HG03066 (cell line): Measurements from ENCODE around the gene HCK.

Source experiments
- ATAC-seq: cut with Tn5 transposase; IDR thresholded peaks from one replicate; pipeline ENCODE4 v1.9.1; 2021; ENCODE audit warnings: low read depth; ENCODE audit not compliant: unreplicated experiment

Gene HCK

GRCh38 chr20:32057656-32058184 lies 5.7 kb downstream of the HCK start:
- ATAC-seq: no peak

DNA sequence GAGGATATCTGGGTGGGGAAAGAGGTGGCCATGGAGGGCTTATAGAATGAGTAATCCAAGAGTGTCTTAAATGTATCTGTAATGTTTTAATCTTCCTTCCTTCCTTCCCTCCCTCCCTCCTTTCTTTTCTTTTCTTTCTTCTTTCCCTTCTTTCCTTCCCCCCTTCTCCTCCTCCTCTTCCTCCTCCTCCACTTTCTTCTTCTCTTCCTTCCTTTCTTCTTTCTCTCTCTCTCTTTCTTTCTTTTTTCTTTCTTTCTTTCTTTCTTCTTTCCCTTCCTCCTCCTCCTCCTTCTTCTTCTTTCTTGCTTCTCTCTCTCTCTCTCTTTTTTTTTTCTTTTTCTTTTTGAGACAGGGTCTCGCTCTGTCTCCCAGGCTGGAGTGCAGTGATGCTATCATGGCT lies 7.1 kb downstream of the HCK start:
- ATAC-seq: no peak

GRCh38 chr20:32062776-32063170 lies 10.7 kb downstream of the HCK start:
- peak; percentile 54 for ATAC-seq

DNA sequence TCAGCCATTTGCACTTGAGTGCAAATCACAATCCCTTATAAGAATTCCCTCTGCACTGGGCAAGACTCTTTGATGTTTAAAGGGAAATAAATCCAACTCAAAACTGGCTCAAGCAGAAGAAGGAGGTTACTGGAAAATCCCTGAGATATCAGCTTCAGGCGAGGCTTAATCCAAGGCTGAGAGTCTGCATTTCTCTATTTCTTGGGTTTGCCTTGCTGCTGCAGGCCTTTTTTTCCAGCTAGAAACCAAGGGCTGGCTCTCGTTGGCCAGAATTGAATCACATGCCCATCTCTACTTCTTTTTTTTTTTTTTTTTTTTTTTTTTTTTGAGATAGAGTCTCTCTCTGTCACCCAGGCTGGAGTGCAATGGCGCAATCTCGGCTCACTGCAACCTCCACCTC lies 11.7 kb downstream of the HCK start:
- ATAC-seq: no peak

- no peak for ATAC-seq
These were observed 12.6 kb downstream of the HCK start for GRCh38 chr20:32064667-32065066.

GRCh38 chr20:32067234-32067821 lies 15.3 kb downstream of the HCK start:
- ATAC-seq: no peak

- no peak for ATAC-seq
These were observed 16.1 kb downstream of the HCK start for GRCh38 chr20:32068174-32068573.

- ATAC-seq: no peak
These were observed 17.7 kb downstream of the HCK start for GRCh38 chr20:32069711-32070110.

DNA sequence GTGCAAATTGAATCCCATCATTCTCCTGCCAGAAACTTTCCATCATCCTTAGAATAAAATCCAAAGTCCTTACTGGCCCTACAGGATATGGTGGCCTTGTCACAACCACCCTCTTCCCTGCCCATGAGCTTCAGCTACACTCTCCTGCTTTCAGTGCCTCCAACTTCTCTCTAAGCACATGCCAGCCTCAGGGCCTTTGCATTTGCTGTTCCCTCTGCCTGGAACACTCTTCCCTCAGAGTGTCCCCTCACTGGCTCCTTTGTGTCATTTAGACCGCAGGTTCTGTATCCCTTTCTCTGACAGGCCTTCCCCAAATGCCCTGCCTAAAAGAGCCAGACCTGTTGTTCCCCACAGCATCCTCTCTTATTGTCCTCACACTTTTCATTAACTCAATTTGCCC lies 18.2 kb downstream of the HCK start:
- no peak for ATAC-seq

- no peak for ATAC-seq
These were observed 18.7 kb downstream of the HCK start for GRCh38 chr20:32070690-32071213.

DNA sequence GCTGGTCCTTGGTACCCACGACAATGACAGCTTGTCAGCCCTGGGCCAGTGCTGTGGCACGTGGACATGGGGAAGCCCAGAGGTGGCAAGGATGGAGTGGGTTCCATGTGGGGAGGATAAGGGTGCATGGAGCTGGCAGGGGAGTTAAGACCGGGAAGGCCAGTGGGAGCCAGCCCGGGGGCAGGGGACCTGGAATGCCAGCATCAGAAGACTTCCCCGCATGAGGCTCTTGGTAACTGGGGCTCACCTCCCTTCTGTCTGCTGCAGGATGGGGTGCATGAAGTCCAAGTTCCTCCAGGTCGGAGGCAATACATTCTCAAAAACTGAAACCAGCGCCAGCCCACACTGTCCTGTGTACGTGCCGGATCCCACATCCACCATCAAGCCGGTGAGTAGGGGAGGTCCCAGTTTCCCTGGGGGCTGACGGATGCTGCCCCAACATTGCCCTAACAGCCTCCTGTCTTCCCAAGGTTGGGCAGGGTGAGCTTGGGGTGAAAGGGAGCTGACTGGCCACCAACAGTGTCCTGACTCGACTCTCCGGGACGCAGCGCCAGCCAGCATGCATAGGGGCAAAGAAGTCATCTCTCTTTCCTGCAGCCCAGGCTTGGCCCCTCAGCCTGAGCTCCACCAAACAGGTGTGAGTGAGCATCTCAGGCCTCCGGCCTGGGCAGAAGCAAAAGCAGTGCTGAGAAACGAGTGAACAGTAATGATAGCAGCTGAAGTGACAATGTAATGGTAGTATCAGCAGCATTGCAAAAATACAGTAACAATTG lies 19.5 kb downstream of the HCK start:
- ATAC-seq: no peak

DNA sequence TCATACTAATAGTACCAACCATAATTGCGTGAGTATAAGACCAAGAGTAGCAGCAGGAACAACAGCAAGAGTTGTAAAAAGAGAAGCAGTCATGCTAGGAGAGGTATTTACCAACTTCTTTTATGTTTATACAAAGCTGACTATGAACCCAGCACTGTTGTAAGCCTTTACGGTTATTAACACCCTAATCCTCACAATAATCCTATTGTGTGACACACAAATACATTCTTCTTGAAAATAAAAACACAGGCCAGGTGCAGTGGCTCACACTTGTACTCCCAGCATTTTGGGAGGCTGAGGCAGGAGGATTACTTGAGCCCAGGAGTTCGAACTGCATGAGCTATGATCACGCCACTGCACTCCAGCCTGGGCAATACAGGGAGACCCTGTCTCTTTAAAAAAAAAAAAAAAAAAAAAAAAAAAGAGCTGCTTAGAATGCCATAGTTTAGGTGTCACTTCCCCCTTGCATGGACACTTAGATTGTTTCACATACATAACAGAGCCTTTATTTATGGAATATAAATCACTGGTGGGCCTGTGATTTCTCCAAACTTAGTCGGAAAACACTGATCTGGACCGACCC lies 20.2 kb downstream of the HCK start:
- ATAC-seq: no peak

DNA sequence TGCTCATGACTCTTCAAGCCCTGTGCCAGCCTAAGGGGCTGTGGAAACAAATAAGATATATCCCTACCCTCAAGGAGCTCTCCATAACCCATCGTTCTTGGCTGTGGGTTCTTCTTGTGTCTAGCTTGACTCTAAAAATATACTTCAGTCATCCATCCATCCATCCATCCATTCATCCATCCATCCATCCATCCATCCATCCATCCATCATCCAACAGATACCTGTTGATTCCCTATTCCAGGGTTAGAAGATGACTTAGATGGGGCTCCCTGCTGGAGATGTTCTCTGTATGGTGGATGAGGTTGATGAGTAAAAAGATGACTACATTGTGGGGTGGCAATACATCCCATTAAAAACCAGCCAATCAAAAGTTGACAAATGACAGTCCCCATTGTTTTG lies 23.5 kb downstream of the HCK start:
- ATAC-seq: no peak

DNA sequence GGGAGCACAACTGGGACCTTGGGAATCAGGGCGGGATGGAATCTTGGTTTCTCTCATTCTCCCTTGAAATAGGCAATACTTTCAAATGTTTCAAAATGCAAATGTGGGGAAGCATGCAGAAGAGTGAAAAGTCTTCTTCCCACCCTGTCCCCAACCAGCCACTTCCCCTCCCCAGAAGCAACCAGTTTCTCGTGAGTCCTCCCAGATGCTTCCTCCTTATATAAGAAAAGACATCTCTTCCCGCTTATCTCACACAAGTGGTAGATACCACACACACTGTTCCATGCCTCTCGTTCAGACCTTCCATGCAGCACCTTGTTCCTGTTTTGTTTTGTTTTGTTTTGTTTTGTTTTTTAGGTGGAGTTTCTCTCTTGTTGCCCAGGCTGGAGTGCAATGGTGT lies 25.1 kb downstream of the HCK start:
- no peak for ATAC-seq

DNA sequence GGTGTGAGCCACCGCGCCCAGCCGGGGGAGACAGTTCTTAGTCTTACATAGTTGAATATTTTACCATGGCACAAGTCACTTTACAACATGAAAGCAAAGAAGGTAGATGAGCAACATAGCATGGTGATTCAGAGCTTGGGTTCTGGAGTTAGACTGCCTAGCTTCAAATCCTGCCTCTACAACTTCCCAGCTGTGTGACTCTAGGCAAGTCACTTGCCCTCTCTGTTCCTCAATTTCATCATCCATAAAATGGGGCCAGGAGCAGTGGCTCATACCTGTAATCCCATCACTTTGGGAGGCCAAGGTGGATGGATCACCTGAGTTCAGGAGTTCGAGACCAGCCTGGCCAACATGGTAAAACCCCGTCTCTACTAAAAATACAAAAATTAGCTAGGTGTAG lies 26.3 kb downstream of the HCK start:
- ATAC-seq: no peak

DNA sequence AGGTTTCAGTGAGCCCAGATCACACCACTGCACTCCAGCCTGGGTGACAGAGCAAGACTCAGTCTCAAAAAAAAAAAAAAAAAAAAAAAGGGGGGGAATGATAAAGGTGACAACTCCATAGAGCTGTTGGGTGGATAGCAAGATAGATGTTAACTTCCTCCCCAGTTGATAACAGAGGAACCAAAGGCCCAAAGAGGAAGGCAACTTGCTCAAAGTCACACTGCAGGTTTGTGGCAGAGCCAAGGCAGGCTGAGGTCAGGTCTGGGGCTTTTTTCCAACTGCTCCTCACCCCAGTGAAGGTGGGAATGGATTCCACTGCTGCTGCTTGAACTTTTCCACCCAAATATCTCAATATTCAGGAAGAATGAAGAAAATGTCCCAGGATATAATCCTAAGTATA lies 26.7 kb downstream of the HCK start:
- no peak for ATAC-seq

GRCh38 chr20:32079655-32080109 lies 27.6 kb downstream of the HCK start:
- ATAC-seq: no peak

GRCh38 chr20:32080783-32081182 lies 28.7 kb downstream of the HCK start:
- ATAC-seq: no peak

- no peak for ATAC-seq
These were observed 31.4 kb downstream of the HCK start for GRCh38 chr20:32083469-32083868.

DNA sequence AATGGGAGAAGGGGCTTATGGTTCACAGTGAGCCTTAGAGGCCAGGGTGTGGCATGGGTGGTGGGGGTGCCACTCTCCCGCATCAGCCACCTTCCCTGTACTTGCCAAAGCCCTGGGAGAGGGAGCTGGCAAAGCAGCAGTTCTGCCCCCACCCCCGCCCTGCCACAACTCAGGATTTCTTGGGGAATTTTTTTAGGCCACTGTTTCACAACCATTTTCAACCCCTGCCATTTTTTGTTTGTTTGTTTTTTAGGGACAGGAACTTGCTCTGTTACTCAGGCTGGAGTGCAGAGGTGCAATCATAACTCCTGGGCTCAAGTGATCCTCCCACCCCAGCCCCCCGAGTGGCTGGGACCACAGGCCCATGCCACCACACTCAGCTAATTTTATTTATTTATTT lies 35.0 kb downstream of the HCK start:
- no peak for ATAC-seq

DNA sequence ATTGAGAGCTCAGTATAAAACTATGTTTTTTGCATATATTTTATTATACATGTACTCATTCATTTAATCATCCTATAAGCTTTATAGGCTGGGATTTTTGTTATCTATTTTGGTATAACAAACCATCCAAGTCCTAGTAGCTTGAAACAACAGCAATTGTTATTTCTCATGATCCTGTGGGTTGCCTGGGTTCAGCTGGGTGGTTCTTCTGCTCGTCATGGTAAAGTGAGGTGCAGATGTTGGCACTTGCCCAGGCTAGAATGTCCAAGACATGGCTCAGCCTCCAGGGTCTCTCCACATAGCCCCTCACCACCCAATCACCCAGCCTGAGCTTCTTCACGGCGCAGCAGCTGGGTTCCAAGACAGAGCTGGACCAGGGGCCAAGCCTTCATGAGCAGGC lies 36.7 kb downstream of the HCK start:
- ATAC-seq: no peak
